HEK293T (cell line): Measurements from ENCODE around the gene ACAN.

ENCODE experiments used
- CTBP1 ChIP-seq: fragments of 450-650 bp; IDR thresholded peaks from 2 replicates; pipeline ENCODE4 v1.6.1; 2016; ENCODE audit warnings: borderline replicate concordance
- FOXK2 ChIP-seq: fragments of 450-650 bp; IDR thresholded peaks from 2 replicates; pipeline ENCODE4 v1.6.1; 2016; ENCODE audit warnings: mild to moderate bottlenecking
- FOXM1 ChIP-seq: fragments of 450-650 bp; IDR thresholded peaks from 2 replicates; pipeline ENCODE4 v1.6.1; 2017; ENCODE audit warnings: mild to moderate bottlenecking, borderline replicate concordance
- HDGF ChIP-seq: fragments of 450-650 bp; IDR thresholded peaks from 2 replicates; pipeline ENCODE4 v1.6.1; 2017; ENCODE audit warnings: antibody characterized with exemption, borderline replicate concordance
- SP1 ChIP-seq: fragments of 450-650 bp; IDR thresholded peaks from 2 replicates; pipeline ENCODE4 v1.6.1; 2017

DNA sequence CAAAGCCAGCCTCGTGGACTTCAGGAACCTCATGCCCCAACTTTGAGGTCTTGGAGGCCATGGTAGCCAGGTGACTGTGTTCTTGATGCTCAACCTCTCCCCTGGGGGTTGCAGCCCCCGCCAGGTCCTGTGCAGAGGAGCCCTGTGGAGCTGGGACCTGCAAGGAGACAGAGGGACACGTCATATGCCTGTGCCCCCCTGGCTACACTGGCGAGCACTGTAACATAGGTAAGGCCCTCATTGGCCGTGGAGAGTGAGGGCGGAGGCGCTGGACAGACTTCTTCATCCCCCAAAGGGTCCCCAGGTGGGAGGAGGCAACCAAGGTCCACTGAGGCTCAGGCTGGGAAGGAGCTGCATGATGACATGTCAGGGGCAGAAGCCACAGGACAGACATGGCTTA lies 57.0 kb downstream of the ACAN start:
- TF ChIP-seq SP1 (no peak), HDGF (no peak), CTBP1 (no peak), FOXM1 (no peak), FOXK2 (no peak)
